Cardiac muscle cell (in vitro differentiated cells and primary cell): ENCODE results near the gene PPP4R2. TPM values are rescaled to one million over a fixed set of nuclear protein-coding genes. Genes with fewer than 3 reads are reported as not detected.
A peak's percentile ranks its signal among the peaks of the same experiment; 100 is the strongest.
"Not testable (repeated sequence)": the region's sequence is repeated elsewhere in the genome, so short reads cannot be mapped to it uniquely, and the experiment has no call there.

ENCODE experiments used
- DNase-seq, 2 donors: peaks; one replicate each; pipeline versions ENCODE4 v3.0.0 to v3.0.0-alpha.2; 2010 to 2017; ENCODE audit warnings: low read depth in 1 of 2, low spot score in 1 of 2
- H3K27ac ChIP-seq: fragments of 200-600 bp; sonication (generic); 2 replicates; pipeline ENCODE4 v1.5.1; 2016
- H3K27me3 ChIP-seq: fragments of 200-600 bp; sonication (generic); 2 replicates; pipeline ENCODE4 v1.6.0; 2016; ENCODE audit warnings: control low read depth
- H3K36me3 ChIP-seq: fragments of 200-600 bp; sonication (generic); 2 replicates; pipeline ENCODE4 v1.5.1; 2016; ENCODE audit warnings: control low read depth
- H3K4me1 ChIP-seq: fragments of 200-600 bp; sonication (generic); 2 replicates; pipeline ENCODE4 v1.8.1; 2017; ENCODE audit warnings: low read depth, mild to moderate bottlenecking, mixed run types
- H3K4me3 ChIP-seq: fragments of 200-600 bp; sonication (generic); 2 replicates; pipeline ENCODE4 v1.5.1; 2016; ENCODE audit warnings: mild to moderate bottlenecking
- H3K9me3 ChIP-seq: fragments of 200-600 bp; sonication (generic); 2 replicates; pipeline ENCODE4 v1.5.1; 2017; ENCODE audit warnings: low read depth, mild to moderate bottlenecking, control low read depth
- CTCF ChIP-seq: IDR thresholded peaks from 2 replicates; pipeline ENCODE4 v1.5.1; 2012; ENCODE audit warnings: low read depth, mild to moderate bottlenecking, low read length
- polyA plus RNA-seq: library from polyadenylated mRNA; unstranded; fragments of >200 nt; fragmentation: Nextera tagmentation; extraction: Ambion mirVana; gene quantifications from 2 replicates; pipeline ENCODE4 v1.2.1, GENCODE V29; 2016
- total RNA-seq: library from RNA; depleted of rRNA; stranded (reverse); fragments of >200 nt; gene quantifications from 2 replicates; pipeline ENCODE4 v1.2.3, GENCODE V29; 2016

Gene PPP4R2
- total and polyA plus RNA-seq, 2 experiments from 2014 or later, result 44.8 to 49.1 TPM

GRCh38 chr3:73056014-73056844 lies 59.6 kb downstream of the PPP4R2 start:
- Histone ChIP-seq H3K27me3 (no peaks in the 10 kb centered on the region), H3K9me3 (no peaks in the 10 kb centered on the region), H3K27ac (peak overlapping the region; percentile 62), H3K4me1 (peaks cover 8% of the 10 kb centered on the region), H3K36me3 (no peaks in the 10 kb centered on the region), H3K4me3 (no peak overlapping the region)
- DNase-seq, result peak in 1 of 2 donors; percentile 64
- TF ChIP-seq CTCF, result peak; percentile 38

- no peak for DNase-seq
- Histone ChIP-seq H3K4me1 (peaks cover 11% of the 10 kb centered on the region), H3K4me3 (no peak overlapping the region), H3K9me3 (no peaks in the 10 kb centered on the region), H3K27me3 (no peaks in the 10 kb centered on the region), H3K36me3 (no peaks in the 10 kb centered on the region), H3K27ac (peak overlapping the region; percentile 4)
- no peak for TF ChIP-seq CTCF
These were observed 60.2 kb downstream of the PPP4R2 start for GRCh38 chr3:73056845-73057150.

GRCh38 chr3:73060302-73060723 lies 63.7 kb downstream of the PPP4R2 start:
- peaks cover 25% of the 10 kb centered on the region for H3K36me3 ChIP-seq

DNA sequence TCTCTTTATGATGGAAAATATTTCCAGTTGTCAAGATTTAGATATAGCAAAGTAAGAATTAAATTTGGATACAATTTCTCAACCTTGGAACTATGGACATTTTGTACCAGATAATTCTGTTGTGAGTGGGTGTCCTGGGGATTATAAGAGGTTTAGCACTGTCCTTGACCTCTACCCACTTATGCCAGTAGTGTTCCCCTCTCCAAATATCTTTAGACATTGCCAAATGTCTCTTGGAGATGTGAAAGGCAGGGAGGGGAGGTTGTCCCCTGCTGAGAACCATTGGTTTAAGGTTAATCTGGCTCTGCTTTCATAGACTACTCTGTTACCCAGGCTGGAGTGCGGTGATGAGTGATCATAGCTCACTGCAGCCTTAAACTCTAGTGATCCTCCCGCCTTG lies 64.8 kb downstream of the PPP4R2 start, which contains the start of gene EBLN2:
EBLN2 (plus strand) TSS at position 244 of the 400 bp plus-strand sequence. CDS start 423 bp downstream, outside the sequence.
- H3K9me3 ChIP-seq, result no peaks in the 10 kb centered on the region

More at GRCh38 chr3:73060302-73060723, 63.7 kb downstream of the PPP4R2 start:
- no peaks in the 10 kb centered on the region for H3K9me3 ChIP-seq
- no peak overlapping the region for H3K27ac ChIP-seq
- peaks cover 14% of the 10 kb centered on the region for H3K4me1 ChIP-seq
- DNase-seq, result no peak
- H3K27me3 ChIP-seq, result no peaks in the 10 kb centered on the region
- H3K4me3 ChIP-seq, result no peak overlapping the region
- no peak for TF ChIP-seq CTCF

GRCh38 chr3:73066243-73066642 lies 69.6 kb downstream of the PPP4R2 start:
- peaks cover 41% of the 10 kb centered on the region for H3K36me3 ChIP-seq
- not testable (repeated sequence) for H3K27ac ChIP-seq, H3K4me3 ChIP-seq, H3K27me3 ChIP-seq, H3K9me3 ChIP-seq, H3K4me1 ChIP-seq
- peak in 1 of 2 donors; percentile 44 for DNase-seq

More for the DNA sequence above, 64.8 kb downstream of the PPP4R2 start, which contains the start of gene EBLN2:
- Histone ChIP-seq H3K27ac (peak within 1 kb of the TSS; percentile 17), H3K4me3 (no peak within 1 kb of the TSS), H3K36me3 (peaks cover 28% of the 10 kb centered on the region), H3K4me1 (peaks cover 14% of the 10 kb centered on the region), H3K27me3 (no peaks in the 10 kb centered on the region)
- TF ChIP-seq CTCF, result no peak
- DNase-seq, result peak in 1 of 2 donors; percentile 30

DNA sequence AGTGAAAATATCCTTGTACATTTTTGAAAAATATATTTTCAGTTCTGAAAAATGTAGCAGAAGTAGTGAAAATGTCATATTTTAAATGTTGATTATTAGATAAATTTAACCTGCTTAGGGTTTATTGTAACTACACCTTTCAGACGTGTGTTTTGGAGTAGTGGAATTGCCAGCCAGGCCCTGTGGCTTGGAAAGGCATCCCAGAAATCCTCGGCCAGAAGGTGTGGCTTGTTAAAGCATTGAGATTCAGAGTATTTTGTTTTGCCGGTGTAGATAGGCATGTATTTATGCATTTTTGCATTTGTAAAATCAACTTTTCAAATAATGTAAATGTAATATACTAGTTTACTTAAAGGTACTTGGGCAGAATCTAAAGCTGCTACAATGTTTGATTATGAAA lies 71.8 kb downstream of the PPP4R2 start:
- no peaks in the 10 kb centered on the region for H3K9me3 ChIP-seq
- H3K4me3 ChIP-seq, result no peak overlapping the region
- H3K36me3 ChIP-seq, result peaks cover 30% of the 10 kb centered on the region
- no peaks in the 10 kb centered on the region for H3K27me3 ChIP-seq
- H3K27ac ChIP-seq, result no peak overlapping the region
- TF ChIP-seq CTCF, result no peak
- DNase-seq, result no peak
- peaks cover 4% of the 10 kb centered on the region for H3K4me1 ChIP-seq
